GM18526 (cell line): ENCODE results near the gene SVEP1.

Source experiments
- POLR2A ChIP-seq: IDR thresholded peaks from 3 replicates; pipeline ENCODE4 v1.6.1; 2011; ENCODE audit not compliant: insufficient read length; ENCODE audit errors: extremely low read depth

Gene SVEP1

DNA sequence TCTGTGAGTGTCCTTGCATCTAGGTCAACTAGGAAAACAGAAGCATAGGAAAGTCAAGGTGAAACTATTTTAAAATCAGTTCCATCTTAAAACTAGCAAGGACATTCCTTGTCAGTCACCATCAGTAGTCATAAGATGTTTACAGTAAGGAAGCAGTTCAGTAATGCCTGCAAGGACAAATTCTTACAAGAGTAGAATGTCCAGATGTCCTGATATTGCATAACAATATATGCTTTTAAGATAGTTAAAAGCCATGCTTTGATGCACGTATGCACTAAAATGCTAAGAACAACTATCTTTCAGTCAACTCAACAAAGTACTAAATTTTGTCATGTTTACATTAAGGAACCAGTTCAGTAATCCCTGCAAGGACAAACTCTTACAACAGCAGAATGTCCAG is 11.3 kb upstream of the SVEP1 start:
- no peak for TF ChIP-seq POLR2A

DNA sequence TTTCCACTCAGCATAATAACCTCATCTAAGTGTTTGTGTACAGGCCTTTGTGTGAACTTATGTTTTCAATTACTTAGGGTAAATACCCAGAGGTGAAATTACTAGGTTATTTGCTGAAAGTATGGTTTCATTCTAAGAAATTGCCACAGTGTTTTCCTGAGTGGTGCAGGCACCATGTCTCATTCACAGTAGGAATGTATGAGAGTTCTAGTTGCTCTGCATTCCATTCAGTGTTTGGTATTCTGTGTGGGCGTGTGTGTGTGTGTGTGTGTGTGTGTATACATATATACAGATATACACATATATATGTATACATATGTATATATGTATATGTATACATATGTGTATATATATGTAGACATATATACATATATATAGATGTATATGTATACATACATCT is 8.8 kb upstream of the SVEP1 start:
- no peak for TF ChIP-seq POLR2A

DNA sequence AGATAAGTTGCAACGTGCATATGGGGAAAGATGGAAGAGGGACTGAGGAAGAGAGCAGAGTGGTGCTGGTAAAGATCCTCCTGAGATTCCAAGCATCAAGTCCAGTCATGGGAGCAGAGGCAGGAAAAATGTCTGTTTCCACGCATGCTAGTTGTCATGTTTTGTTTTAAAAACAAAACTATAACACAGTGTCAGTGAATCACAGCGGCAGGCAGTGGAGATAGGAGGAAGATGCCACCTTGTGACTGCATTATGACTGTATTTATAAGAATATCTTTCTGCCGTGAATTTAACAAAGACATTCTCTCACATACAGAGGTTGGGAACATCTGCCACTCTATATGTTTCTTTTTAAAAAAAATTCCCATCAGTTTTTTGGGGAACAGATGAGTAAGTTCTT is 3.7 kb upstream of the SVEP1 start:
- no peak for TF ChIP-seq POLR2A

DNA sequence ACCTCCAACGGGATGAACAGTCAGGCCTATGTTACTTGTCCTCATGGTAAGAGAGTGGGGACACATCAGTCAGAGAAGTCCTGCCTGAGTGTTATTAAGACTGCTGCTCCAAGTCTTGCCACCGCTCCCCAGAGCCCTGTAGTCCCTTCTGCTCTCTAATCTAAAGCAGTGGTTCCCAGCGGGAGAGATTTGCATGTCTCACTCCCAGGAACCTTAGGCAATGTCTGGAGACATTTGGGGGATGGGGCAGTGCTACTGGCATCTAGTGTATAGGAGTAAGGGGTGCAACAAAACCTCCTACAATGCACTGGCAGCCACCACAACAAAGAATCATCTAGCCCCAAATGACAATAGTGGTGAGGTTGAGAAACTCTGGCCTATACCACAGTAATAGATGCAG is 2.6 kb upstream of the SVEP1 start:
- no peak for TF ChIP-seq POLR2A

GRCh38 chr9:110580850-110581249 is 1.3 kb upstream of the SVEP1 start:
- no peak for TF ChIP-seq POLR2A

DNA sequence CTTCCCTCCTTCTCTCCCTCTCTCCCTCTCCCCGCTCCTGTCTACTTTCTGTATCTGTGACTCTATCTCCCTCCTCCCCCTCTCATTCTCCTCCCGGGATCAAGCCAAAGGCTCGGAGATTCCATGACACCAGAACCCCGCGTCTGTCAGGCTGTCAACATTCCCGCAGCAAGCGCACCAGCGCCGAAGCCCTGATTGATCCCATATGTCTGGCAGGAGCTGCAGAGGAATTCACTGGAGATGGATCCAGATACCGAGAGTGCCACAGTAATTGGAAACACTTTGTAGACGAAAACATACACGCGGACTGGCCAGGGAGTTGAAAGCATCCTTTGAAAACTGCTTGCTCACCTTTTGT is 300 bp upstream of the SVEP1 start:
- no peak for TF ChIP-seq POLR2A

DNA sequence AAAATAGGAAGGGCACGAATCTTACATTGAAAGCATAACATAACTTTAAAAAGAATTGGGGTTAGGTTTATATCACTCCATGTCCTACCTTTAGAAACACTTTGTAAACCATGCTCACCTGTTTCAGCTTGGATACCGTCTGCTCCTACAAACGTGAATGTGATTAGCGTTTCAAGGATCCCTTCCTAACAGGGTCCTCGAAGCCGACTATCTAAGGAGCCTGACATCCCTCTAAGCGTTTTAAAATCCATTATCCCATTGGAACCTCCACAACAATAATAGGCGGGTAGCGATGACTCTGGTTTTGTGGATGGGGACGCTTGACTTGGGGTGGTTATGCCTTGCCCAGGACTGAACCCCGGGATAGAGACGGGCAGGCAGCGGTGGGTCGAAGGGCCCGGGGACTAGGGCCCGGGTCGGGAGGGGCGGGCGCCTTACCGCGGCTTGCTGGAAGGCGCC is 937 bp downstream of the SVEP1 start:
- no peak for TF ChIP-seq POLR2A

GRCh38 chr9:110575945-110576344 is 3.6 kb downstream of the SVEP1 start:
- TF ChIP-seq POLR2A: no peak

DNA sequence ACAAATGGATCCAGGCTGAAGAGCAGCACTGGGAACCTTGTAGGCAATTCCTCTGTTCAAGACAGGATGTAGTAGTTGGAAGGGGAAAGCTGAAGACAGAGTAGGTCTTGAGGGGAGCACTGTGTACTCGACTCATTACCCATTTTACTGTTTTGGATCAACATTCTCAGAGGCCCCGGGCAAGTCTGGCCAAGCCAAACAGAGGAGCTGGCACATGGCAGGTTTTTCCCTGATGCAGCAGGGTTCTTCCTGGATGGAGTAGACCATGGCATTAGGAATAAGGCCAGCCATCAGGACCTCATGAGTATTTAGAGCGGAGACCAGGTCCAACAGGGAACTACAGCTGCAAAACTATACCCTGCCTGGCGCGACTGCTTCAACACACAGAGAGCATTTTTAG is 4.4 kb downstream of the SVEP1 start:
- no peak for TF ChIP-seq POLR2A

- TF ChIP-seq POLR2A: no peak
These were observed 6.2 kb downstream of the SVEP1 start for GRCh38 chr9:110573305-110573704.

DNA sequence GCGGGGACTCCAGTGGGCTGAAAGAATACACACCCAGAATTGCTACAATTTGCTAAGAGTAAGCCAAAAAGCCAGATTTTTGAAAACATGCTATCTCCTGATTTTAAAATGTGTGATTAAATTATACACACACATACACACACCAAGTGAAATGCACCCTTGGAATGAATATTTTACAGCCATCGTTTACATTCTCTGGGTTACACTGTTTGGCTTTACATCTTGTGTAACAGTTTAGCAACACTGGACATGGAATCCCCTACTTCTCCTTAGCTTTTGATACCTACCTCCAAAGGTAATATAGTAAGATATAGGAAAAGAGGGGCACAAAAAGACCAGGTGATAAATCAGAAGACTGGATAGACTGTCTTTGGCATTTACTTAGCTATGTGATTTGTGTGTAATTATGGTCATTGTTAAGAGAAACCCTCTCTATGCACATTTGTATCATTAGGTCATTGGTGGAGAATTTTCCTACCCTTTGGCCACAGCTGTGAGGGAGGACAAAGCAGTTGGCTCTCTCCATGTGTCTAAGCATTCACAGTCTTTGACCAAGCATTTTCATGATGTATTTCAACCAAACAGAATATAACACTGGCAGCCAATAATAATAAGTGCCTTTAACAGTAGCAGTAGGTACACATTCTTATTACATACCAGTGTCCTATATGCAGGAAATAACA is 7.6 kb downstream of the SVEP1 start:
- no peak for TF ChIP-seq POLR2A

- TF ChIP-seq POLR2A: no peak
These were observed 13.4 kb downstream of the SVEP1 start for GRCh38 chr9:110566156-110566555.

GRCh38 chr9:110561826-110562225 is 17.7 kb downstream of the SVEP1 start:
- no peak for TF ChIP-seq POLR2A

- no peak for TF ChIP-seq POLR2A
These were observed 19.7 kb downstream of the SVEP1 start for GRCh38 chr9:110559869-110560268.

DNA sequence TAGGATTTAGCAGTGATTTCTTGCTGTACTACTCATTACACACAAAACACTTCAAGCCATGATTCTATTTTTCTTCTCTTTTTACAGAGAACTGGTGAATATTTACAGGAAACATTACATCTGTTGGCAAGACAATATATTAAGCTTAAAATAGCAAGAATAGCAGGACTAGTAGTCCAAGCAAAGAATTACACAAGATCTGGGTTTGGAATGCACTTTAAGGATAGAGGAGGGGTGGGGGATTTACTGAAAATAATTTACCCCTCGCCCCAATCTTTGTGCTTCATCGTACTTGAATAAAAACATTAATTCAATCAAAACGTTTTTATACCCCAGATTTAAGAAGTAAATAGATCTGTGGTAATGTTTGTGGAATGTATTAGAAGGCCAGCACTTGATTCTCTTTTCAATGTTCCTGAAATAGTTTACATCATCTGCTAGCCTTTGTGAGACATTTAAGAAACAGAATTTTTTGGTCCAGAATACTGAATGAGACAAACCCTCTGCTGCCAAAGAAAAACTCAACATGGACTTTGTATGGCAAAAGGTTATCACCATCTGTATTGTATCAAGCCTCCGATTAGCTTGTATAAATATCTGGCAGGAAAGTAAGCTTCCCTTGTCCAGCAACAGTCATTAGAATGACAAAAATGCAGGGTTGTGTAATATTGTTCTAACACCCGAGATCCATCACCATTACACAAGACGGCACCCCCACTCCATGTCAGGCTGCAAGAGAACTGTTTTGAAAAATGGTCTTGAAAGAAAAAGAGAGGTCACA is 23.8 kb downstream of the SVEP1 start:
- TF ChIP-seq POLR2A: no peak

- TF ChIP-seq POLR2A: no peak
These were observed 33.1 kb downstream of the SVEP1 start for GRCh38 chr9:110546411-110546871.

- TF ChIP-seq POLR2A: no peak
These were observed 33.8 kb downstream of the SVEP1 start for GRCh38 chr9:110545705-110546104.
